Prostate gland (tissue), 2 donors: Measurements from ENCODE around the gene ERN1. TPM values are rescaled to one million over a fixed set of nuclear protein-coding genes. Genes with fewer than 3 reads are reported as not detected.

Experiments
- DNase-seq: peaks from one replicate; pipeline ENCODE4 v3.0.0-alpha.2; 2019; ENCODE audit warnings: low spot score
- H3K27ac ChIP-seq, 2 donors: fragments of 200-600 bp; sonication (generic); 2 replicates each; pipeline ENCODE4 v1.5.1; 2017 to 2019
- H3K27me3 ChIP-seq: fragments of 200-600 bp; sonication (generic); replicated peaks from 2 replicates; pipeline ENCODE4 v1.5.1; 2019; ENCODE audit not compliant: insufficient read depth
- H3K36me3 ChIP-seq, 2 donors: fragments of 200-600 bp; sonication (generic); 1 replicate in 1 of 2; 2 replicates in 1 of 2; pipeline versions ENCODE4 v1.5.1 to v1.8.1; 2017 to 2019
- H3K4me1 ChIP-seq: fragments of 200-600 bp; sonication (generic); replicated peaks from 2 replicates; pipeline ENCODE4 v1.5.1; 2019
- H3K4me3 ChIP-seq, 2 donors: fragments of 200-600 bp; sonication (generic); 2 replicates each; pipeline ENCODE4 v1.5.1; 2017 to 2019
- H3K9me3 ChIP-seq: fragments of 200-600 bp; sonication (generic); 2 replicates; pipeline ENCODE4 v1.5.1; 2017
- CTCF ChIP-seq, 4 experiments: fragments of 200-600 bp in 2 of 4; fragments of 450-650 bp in 2 of 4; sonication (generic) in 2 of 4; IDR thresholded peaks; 1 replicate in 3 of 4; 2 replicates in 1 of 4; pipeline ENCODE4 v1.5.1; 2016 to 2019; ENCODE audit warnings: antibody characterized with exemption in 4 of 4, mild to moderate bottlenecking in 2 of 4, moderate library complexity in 2 of 4
- POLR2A ChIP-seq: fragments of 450-650 bp; IDR thresholded peaks from one replicate; pipeline ENCODE4 v1.6.1; 2016; ENCODE audit warnings: antibody characterized with exemption, mild to moderate bottlenecking
- POLR2AphosphoS5 ChIP-seq: sonication (generic); formaldehyde crosslinking; IDR thresholded peaks from one replicate; pipeline ENCODE4 v1.6.1; 2017; ENCODE audit warnings: antibody characterized with exemption
- WGBS: methylation state at CpG from one replicate; pipeline ENCODE4 v1.1.5; 2018; 5-methylcytosine and 5-hydroxymethylcytosine counted together
- intact Hi-C: fragments of 100-400 bp; cut with DNase I; formaldehyde crosslinking; loops from one replicate; pipeline ENCODE4 v1.14.2; 2022
- total RNA-seq, 2 donors: library from RNA; depleted of rRNA; stranded (reverse); fragments of >200 nt; gene quantifications; one replicate each; pipeline ENCODE4 v1.1.0, GENCODE V29; 2016

The ERN1 gene
- total RNA-seq, 2 donors from 2014 or later: 14.4 to 21.4 TPM

- no peaks in the 10 kb centered on the region for H3K4me1 ChIP-seq
- no peak overlapping the region for H3K27ac ChIP-seq
- no peaks in the 10 kb centered on the region for H3K27me3 ChIP-seq
- H3K4me3 ChIP-seq: peak overlapping the region; percentile 41 to 44
- H3K36me3 ChIP-seq: no peaks in the 10 kb centered on the region
- no peak for TF ChIP-seq CTCF (IDR thresholded peaks at IDR 0.05)
- DNase-seq: no peak
- intact Hi-C loops: no loop called here
- 20% methylated on average over 19 of the region's 19 CpGs for WGBS
- no peaks in the 10 kb centered on the region for H3K9me3 ChIP-seq
These were observed 132.4 kb downstream of the ERN1 start for GRCh38 chr17:63997341-63998048.

GRCh38 chr17:63996430-63997182 is 133.3 kb downstream of the ERN1 start:
- Histone ChIP-seq H3K4me1 (no peaks in the 10 kb centered on the region), H3K4me3 (no peak overlapping the region), H3K9me3 (no peaks in the 10 kb centered on the region), H3K36me3 (no peaks in the 10 kb centered on the region), H3K27me3 (no peaks in the 10 kb centered on the region), H3K27ac (no peak overlapping the region)
- TF ChIP-seq POLR2AphosphoS5: no peak
- TF ChIP-seq POLR2A: no peak
- no peak for TF ChIP-seq CTCF (IDR thresholded peaks at IDR 0.05)
- DNase-seq: no peak
- intact Hi-C loops: no loop called here
- 92% methylated on average over 11 of the region's 11 CpGs for WGBS

- no peak for DNase-seq
- Histone ChIP-seq H3K36me3 (no peaks in the 10 kb centered on the region), H3K4me1 (no peaks in the 10 kb centered on the region), H3K9me3 (no peaks in the 10 kb centered on the region), H3K27ac (no peak overlapping the region), H3K4me3 (no peak overlapping the region), H3K27me3 (no peaks in the 10 kb centered on the region)
- intact Hi-C loops: no loop called here
- no peak for TF ChIP-seq CTCF (IDR thresholded peaks at IDR 0.05)
- TF ChIP-seq POLR2A: no peak
- no peak for TF ChIP-seq POLR2AphosphoS5
- WGBS: 83% methylated on average over 5 of the region's 5 CpGs
These were observed 134.3 kb downstream of the ERN1 start for GRCh38 chr17:63995626-63996025.

- no peak for DNase-seq
- Histone ChIP-seq H3K27me3 (no peaks in the 10 kb centered on the region), H3K36me3 (no peaks in the 10 kb centered on the region), H3K9me3 (no peaks in the 10 kb centered on the region), H3K27ac (no peak overlapping the region), H3K4me3 (no peak overlapping the region), H3K4me1 (no peaks in the 10 kb centered on the region)
- TF ChIP-seq CTCF (IDR thresholded peaks at IDR 0.05) (no peak), POLR2A (no peak), POLR2AphosphoS5 (no peak)
- intact Hi-C loops: no loop called here
- WGBS: 69% methylated on average over 3 of the region's 3 CpGs
These were observed 136.5 kb downstream of the ERN1 start for GRCh38 chr17:63993368-63993985.
